Coronary artery (tissue), 2 donors: ENCODE measurements around the gene SSBP4.

Experiments used
- DNase-seq: peaks from one replicate; pipeline ENCODE4 v3.0.0-alpha.2; 2017; ENCODE audit warnings: low spot score
- H3K27ac ChIP-seq, 2 donors: fragments of 200-600 bp; sonication (generic); one replicate each; pipeline ENCODE4 v1.5.1; 2016 to 2019
- H3K4me3 ChIP-seq: fragments of 200-600 bp; sonication (generic); 2 replicates; pipeline ENCODE4 v1.5.1; 2016; ENCODE audit warnings: mild to moderate bottlenecking, moderate library complexity
- CTCF ChIP-seq: fragments of 200-600 bp; sonication (generic); IDR thresholded peaks from one replicate; pipeline ENCODE4 v1.5.1; 2019; ENCODE audit warnings: antibody characterized with exemption

SSBP4 gene

GRCh38 chr19:18423258-18424020 is 4.2 kb downstream of the SSBP4 start:
- H3K27ac ChIP-seq: peak overlapping the region in 1 of 2 donors; percentile 17
- DNase-seq: peak; percentile 77
- no peak overlapping the region for H3K4me3 ChIP-seq
- no peak for TF ChIP-seq CTCF

GRCh38 chr19:18424122-18424889 is 5.1 kb downstream of the SSBP4 start:
- Histone ChIP-seq H3K4me3 (no peak overlapping the region), H3K27ac (peak overlapping the region in 1 of 2 donors; percentile 40)
- TF ChIP-seq CTCF: no peak
- DNase-seq: peak; percentile 72

- H3K27ac ChIP-seq: peak overlapping the region; percentile 63 to 91
- H3K4me3 ChIP-seq: no peak overlapping the region
- DNase-seq: peak; percentile 74
- no peak for TF ChIP-seq CTCF
These were observed 5.8 kb downstream of the SSBP4 start for GRCh38 chr19:18424890-18425514.

GRCh38 chr19:18425515-18426415 is 6.6 kb downstream of the SSBP4 start:
- Histone ChIP-seq H3K27ac (peak overlapping the region; percentile 63 to 91), H3K4me3 (peak overlapping the region; percentile 28)
- no peak for DNase-seq
- no peak for TF ChIP-seq CTCF

GRCh38 chr19:18426416-18426767 is 7.2 kb downstream of the SSBP4 start:
- Histone ChIP-seq H3K4me3 (peak overlapping the region; percentile 28), H3K27ac (peak overlapping the region; percentile 63 to 91)
- DNase-seq: no peak
- TF ChIP-seq CTCF: no peak

GRCh38 chr19:18427080-18427742 is 8.0 kb downstream of the SSBP4 start:
- no peak for TF ChIP-seq CTCF
- DNase-seq: no peak
- peak overlapping the region in 1 of 2 donors; percentile 91 for H3K27ac ChIP-seq
- no peak overlapping the region for H3K4me3 ChIP-seq
